Esophagus squamous epithelium (tissue), 5 donors: ENCODE measurements around the gene TNNT3. TPM values are rescaled to one million over a fixed set of nuclear protein-coding genes. Genes with fewer than 3 reads are reported as not detected.
A peak's percentile ranks its signal among the peaks of the same experiment; 100 is the strongest.

Experiments
- DNase-seq: peaks from one replicate; lab custom pipeline; 2025; lab: John Stamatoyannopoulos, UW
- H3K27ac ChIP-seq, 4 donors: fragments of 200-600 bp; sonication (generic); one replicate each; pipeline ENCODE4 v1.5.1; 2016 to 2019; ENCODE audit warnings: mild to moderate bottlenecking in 1 of 4
- H3K27me3 ChIP-seq, 4 donors: fragments of 200-600 bp; sonication (generic); 1 replicate in 3 of 4; 2 replicates in 1 of 4; pipeline versions ENCODE4 v1.5.1 to v1.6.0; 2017 to 2021; ENCODE audit warnings: antibody characterized with exemption in 1 of 4
- H3K36me3 ChIP-seq, 3 donors: fragments of 200-600 bp; sonication (generic); one replicate each; pipeline ENCODE4 v1.5.1; 2016 to 2019
- H3K4me1 ChIP-seq, 3 donors: fragments of 200-600 bp; sonication (generic); one replicate each; pipeline ENCODE4 v1.5.1; 2017 to 2019
- H3K4me3 ChIP-seq, 4 donors: fragments of 200-600 bp; sonication (generic); 1 replicate in 3 of 4; 2 replicates in 1 of 4; pipeline ENCODE4 v1.5.1; 2016 to 2019; ENCODE audit warnings: mild to moderate bottlenecking in 2 of 4, moderate library complexity in 1 of 4
- H3K9me3 ChIP-seq, 3 donors: fragments of 200-600 bp; sonication (generic); one replicate each; pipeline ENCODE4 v1.5.1; 2016 to 2019
- CTCF ChIP-seq, 6 experiments: fragments of 450-650 bp in 4 of 6; fragments of 200-600 bp in 2 of 6; sonication (generic) in 2 of 6; IDR thresholded peaks; one replicate each; pipeline ENCODE4 v1.5.1; 2016 to 2019; ENCODE audit warnings: antibody characterized with exemption in 6 of 6, mild to moderate bottlenecking in 4 of 6, moderate library complexity in 4 of 6
- POLR2A ChIP-seq, 4 donors: fragments of 450-650 bp; IDR thresholded peaks; one replicate each; pipeline ENCODE4 v1.6.1; 2017; ENCODE audit warnings: antibody characterized with exemption in 4 of 4, mild to moderate bottlenecking in 4 of 4, moderate library complexity in 3 of 4
- WGBS, 2 donors: methylation state at CpG; one replicate each; pipeline ENCODE4 v1.1.5; 2018; 5-methylcytosine and 5-hydroxymethylcytosine counted together
- intact Hi-C: fragments of 100-400 bp; cut with DNase I; formaldehyde crosslinking; loops from one replicate; pipeline ENCODE4 v1.15.0; 2022
- total RNA-seq, 4 donors: library from RNA; depleted of rRNA; stranded (reverse); fragments of >200 nt; gene quantifications; one replicate each; pipeline ENCODE4 v1.1.0, GENCODE V29; 2016
- donor health status: DM: yes; HTN: yes; CAD: no.

The TNNT3 gene
- total RNA-seq, 4 donors from 2014 or later = 0.76 to 3.1 (median 1.6) TPM; not detected in 1

- Histone ChIP-seq H3K36me3 (no peaks in the 10 kb centered on the region), H3K27ac (no peak overlapping the region), H3K4me3 (no peak overlapping the region), H3K9me3 (no peaks in the 10 kb centered on the region), H3K4me1 (no peaks in the 10 kb centered on the region), H3K27me3 (peaks cover 0 to 5% (median 0%) of the 10 kb centered on the region in 4 donors)
- intact Hi-C loops = no loop called here
- 61 to 71% methylated on average over 12 of the region's 12 CpGs for WGBS, 2 donors
- no peak for DNase-seq
- TF ChIP-seq POLR2A (IDR thresholded peaks at IDR 0.05) = no peak
- TF ChIP-seq CTCF (IDR thresholded peaks at IDR 0.05) = no peak
Observed at GRCh38 chr11:1896923-1897322, 22.6 kb upstream of the TNNT3 start.

- 85 to 91% methylated on average over 2 to 4 of the region's 4 CpGs for WGBS, 2 donors
- no peak overlapping the region for H3K4me3 ChIP-seq
- DNase-seq = no peak
- TF ChIP-seq CTCF (IDR thresholded peaks at IDR 0.05) (no peak), POLR2A (IDR thresholded peaks at IDR 0.05) (no peak)
- no peaks in the 10 kb centered on the region for H3K36me3 ChIP-seq
- intact Hi-C loops = no loop called here
- H3K9me3 ChIP-seq = no peaks in the 10 kb centered on the region
- no peak overlapping the region for H3K27ac ChIP-seq
- peaks cover 0 to 5% (median 0%) of the 10 kb centered on the region in 4 donors for H3K27me3 ChIP-seq
- H3K4me1 ChIP-seq = no peaks in the 10 kb centered on the region
Observed at GRCh38 chr11:1899090-1899489, 20.4 kb upstream of the TNNT3 start.

- Histone ChIP-seq H3K27me3 (peaks cover 0 to 5% (median 0%) of the 10 kb centered on the region in 4 donors), H3K36me3 (no peaks in the 10 kb centered on the region), H3K9me3 (no peaks in the 10 kb centered on the region), H3K4me1 (no peaks in the 10 kb centered on the region), H3K4me3 (no peak overlapping the region), H3K27ac (no peak overlapping the region)
- no peak for DNase-seq
- TF ChIP-seq CTCF (IDR thresholded peaks at IDR 0.05) (no peak), POLR2A (IDR thresholded peaks at IDR 0.05) (no peak)
- intact Hi-C loops = no loop called here
- WGBS, 2 donors = 70 to 75% methylated on average over 5 of the region's 5 CpGs
Observed at GRCh38 chr11:1899686-1900085, 19.8 kb upstream of the TNNT3 start.

- Histone ChIP-seq H3K4me3 (no peak overlapping the region), H3K4me1 (peaks cover 0 to 15% (median 0%) of the 10 kb centered on the region in 3 donors), H3K36me3 (no peaks in the 10 kb centered on the region), H3K9me3 (no peaks in the 10 kb centered on the region), H3K27ac (peak overlapping the region in 2 of 4 donors; percentile 5 to 23), H3K27me3 (peaks cover 0 to 16% (median 0%) of the 10 kb centered on the region in 4 donors)
- no peak for DNase-seq
- WGBS, 2 donors = 36 to 44% methylated on average over 5 of the region's 5 CpGs
- no peak for TF ChIP-seq POLR2A (IDR thresholded peaks at IDR 0.05)
- no peak for TF ChIP-seq CTCF (IDR thresholded peaks at IDR 0.05)
- intact Hi-C loops = no loop called here
Observed at GRCh38 chr11:1906181-1906580, 13.3 kb upstream of the TNNT3 start.

GRCh38 chr11:1906611-1907423 is 12.7 kb upstream of the TNNT3 start:
- peak overlapping the region in 3 of 4 donors; percentile 5 to 42 (median 23) for H3K27ac ChIP-seq

More at GRCh38 chr11:1906611-1907423, 12.7 kb upstream of the TNNT3 start:
- Histone ChIP-seq H3K4me3 (no peak overlapping the region), H3K36me3 (no peaks in the 10 kb centered on the region), H3K9me3 (no peaks in the 10 kb centered on the region), H3K27me3 (peaks cover 0 to 16% (median 0%) of the 10 kb centered on the region in 4 donors), H3K4me1 (peaks cover 0 to 15% (median 0%) of the 10 kb centered on the region in 3 donors)
- no peak for DNase-seq
- TF ChIP-seq CTCF (IDR thresholded peaks at IDR 0.05) (no peak), POLR2A (IDR thresholded peaks at IDR 0.05) (no peak)
- intact Hi-C loops = no loop called here
- WGBS, 2 donors = 58 to 78% methylated on average over 4 to 11 of the region's 14 CpGs
